Esophagus squamous epithelium (tissue), 4 donors: Measurements from ENCODE around the gene PAFAH2.

ENCODE experiments used
- CTCF ChIP-seq, 6 experiments: fragments of 450-650 bp in 4 of 6; fragments of 200-600 bp in 2 of 6; sonication (generic) in 2 of 6; IDR thresholded peaks; one replicate each; pipeline ENCODE4 v1.5.1; 2016 to 2019; ENCODE audit warnings: antibody characterized with exemption in 6 of 6, mild to moderate bottlenecking in 4 of 6, moderate library complexity in 4 of 6
- POLR2A ChIP-seq, 4 donors: fragments of 450-650 bp; IDR thresholded peaks; one replicate each; pipeline ENCODE4 v1.6.1; 2017; ENCODE audit warnings: antibody characterized with exemption in 4 of 4, mild to moderate bottlenecking in 4 of 4, moderate library complexity in 3 of 4

GRCh38 chr1:25994402-25995150, 3.3 kb downstream of the PAFAH2 start:
- TF ChIP-seq CTCF (IDR thresholded peaks at IDR 0.05) (no peak), POLR2A (IDR thresholded peaks at IDR 0.05) (no peak)
